Choroid plexus epithelial cell (primary cell): Measurements from ENCODE around the gene MIPEP.
"Not testable (repeated sequence)": the region's sequence is repeated elsewhere in the genome, so short reads cannot be mapped to it uniquely, and the experiment has no call there.

Source experiments
- DNase-seq: peaks from one replicate; pipeline ENCODE4 v3.0.0-alpha.2; 2010; ENCODE audit warnings: low read depth
- H3K4me3 ChIP-seq: 2 replicates; pipeline ENCODE4 v1.5.1; 2011; ENCODE audit warnings: low read depth, mild to moderate bottlenecking, control low read depth, low read length, moderate library complexity
- TF ChIP-seq, protein P1 (sequence below): conservative IDR thresholded peaks from 2 replicates; pipeline ENCODE4 v1.5.1; 2011; ENCODE audit warnings: low read depth, mild to moderate bottlenecking, control low read depth, inconsistent platforms, low read length, moderate library complexity

Gene MIPEP

DNA sequence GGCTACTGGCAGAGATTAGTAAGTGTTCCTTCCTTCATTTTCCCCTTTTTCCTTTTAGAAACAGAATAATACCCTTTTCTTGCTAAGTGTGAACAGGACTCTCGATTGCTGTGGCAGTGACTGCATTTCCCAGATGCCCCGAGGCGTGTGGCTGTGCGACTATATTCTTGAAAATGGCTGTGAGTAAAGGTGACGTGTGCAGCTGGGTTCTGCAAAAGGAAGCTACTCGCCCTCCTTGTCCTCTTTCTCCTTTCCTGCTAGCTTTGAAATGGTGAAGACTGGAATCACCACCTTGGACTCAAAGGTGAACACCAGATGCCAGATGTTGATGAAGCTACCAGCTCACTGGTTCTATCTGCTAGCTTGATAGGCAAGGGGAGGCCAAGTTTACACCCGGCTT lies 121.4 kb downstream of the MIPEP start:
- DNase-seq: no peak

DNA sequence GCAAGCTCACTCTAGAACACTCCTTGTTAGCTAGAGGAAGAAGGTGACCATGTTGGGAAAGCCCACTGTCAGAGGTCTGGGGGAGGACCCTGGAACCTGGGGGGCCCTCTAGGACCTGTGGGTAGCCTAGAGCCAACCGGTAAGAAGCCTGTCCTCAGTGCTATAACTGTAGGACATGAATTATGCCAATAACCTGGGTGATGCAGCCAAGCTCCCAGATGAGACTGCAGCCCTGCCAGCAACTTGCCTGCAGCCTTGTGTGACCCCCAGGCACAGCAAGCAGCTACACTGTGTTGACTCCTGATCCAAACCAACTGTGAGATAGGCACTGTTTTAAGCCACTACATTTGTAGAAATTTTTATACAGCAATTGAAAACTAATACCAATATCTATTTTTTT lies 122.3 kb downstream of the MIPEP start:
- no peak overlapping the region for H3K4me3 ChIP-seq
- TF ChIP-seq, protein P1, sequence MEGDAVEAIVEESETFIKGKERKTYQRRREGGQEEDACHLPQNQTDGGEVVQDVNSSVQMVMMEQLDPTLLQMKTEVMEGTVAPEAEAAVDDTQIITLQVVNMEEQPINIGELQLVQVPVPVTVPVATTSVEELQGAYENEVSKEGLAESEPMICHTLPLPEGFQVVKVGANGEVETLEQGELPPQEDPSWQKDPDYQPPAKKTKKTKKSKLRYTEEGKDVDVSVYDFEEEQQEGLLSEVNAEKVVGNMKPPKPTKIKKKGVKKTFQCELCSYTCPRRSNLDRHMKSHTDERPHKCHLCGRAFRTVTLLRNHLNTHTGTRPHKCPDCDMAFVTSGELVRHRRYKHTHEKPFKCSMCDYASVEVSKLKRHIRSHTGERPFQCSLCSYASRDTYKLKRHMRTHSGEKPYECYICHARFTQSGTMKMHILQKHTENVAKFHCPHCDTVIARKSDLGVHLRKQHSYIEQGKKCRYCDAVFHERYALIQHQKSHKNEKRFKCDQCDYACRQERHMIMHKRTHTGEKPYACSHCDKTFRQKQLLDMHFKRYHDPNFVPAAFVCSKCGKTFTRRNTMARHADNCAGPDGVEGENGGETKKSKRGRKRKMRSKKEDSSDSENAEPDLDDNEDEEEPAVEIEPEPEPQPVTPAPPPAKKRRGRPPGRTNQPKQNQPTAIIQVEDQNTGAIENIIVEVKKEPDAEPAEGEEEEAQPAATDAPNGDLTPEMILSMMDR: no peak
- no peak for DNase-seq

More for the DNA sequence above, 121.4 kb downstream of the MIPEP start:
- TF ChIP-seq, protein P1: no peak
- H3K4me3 ChIP-seq: no peak overlapping the region

DNA sequence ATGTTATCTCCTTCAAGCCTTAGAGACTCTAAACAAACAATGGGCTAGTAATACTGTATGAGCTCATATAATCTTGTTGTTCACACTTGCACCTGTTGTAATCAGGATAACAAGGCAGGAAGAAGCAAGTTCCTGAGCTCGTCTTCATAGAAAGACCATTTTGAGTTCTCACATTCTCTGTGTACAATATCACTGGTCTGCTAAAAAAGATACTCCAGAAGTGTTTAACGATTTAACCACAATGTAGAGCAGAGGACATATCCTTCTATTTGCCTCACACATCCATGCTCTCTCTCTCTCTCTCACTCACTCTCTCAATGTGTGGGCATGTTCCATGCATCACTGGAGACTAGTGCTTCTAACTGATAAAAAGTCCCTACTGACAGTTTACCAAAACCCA lies 122.9 kb downstream of the MIPEP start:
- TF ChIP-seq, protein P1: no peak
- H3K4me3 ChIP-seq: no peak overlapping the region
- DNase-seq: no peak

DNA sequence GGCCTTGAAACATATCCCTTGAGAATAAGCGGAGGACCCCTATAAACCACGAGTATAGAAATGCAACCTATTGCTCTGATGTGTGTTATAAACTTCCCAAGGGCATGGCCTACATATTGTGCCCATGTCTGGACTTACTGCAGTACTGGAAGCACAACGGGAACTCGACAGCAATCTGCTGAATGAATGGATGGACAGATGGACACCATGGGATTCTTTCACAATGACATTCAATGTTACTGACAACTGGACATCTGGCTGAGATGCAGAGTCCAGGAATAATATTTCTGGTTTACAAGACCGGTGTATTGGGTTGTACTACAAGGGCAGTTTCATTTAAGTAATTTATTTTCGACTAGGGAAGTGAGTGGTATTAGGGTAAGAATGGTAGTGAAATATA lies 123.7 kb downstream of the MIPEP start:
- TF ChIP-seq, protein P1: no peak
- H3K4me3 ChIP-seq: no peak overlapping the region
- no peak for DNase-seq

DNA sequence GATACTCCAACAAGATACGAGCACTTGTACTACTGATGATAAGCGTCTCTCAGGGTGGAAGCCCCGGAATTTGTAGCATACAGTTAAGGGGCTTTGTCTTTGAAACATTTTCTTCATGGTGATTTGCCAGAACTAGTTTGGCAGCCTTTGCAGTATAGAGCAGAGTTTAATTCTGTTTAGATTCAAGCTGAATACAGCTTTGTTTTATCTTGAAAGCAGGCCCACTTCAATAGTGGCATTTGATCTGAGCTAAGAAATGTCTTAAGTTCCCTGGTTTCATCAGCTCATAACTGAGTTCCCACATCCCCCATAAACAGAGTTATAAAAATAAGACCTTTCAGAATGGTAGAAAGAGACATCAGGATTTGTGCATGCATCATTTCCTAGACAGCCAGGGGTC lies 125.9 kb downstream of the MIPEP start:
- DNase-seq: no peak
- H3K4me3 ChIP-seq: no peak overlapping the region
- TF ChIP-seq, protein P1: no peak

DNA sequence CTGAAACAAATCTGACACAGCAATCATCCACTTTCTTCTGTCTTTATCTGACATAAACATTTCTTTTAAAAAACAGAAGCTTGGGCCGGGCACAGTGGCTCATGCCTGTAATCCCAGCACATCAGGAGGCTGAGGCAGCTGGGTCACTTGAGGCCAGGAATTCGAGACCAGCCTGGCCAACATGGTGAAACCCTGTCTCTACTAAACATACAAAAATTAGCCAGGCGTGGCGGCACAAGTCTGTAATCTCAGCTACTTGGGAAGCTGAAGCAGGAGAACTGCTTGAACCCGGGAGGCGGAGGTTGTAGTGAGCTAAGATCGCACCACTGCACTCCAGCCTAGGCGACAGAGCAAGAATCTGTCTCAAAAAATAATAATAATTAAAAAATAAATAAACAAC lies 127.4 kb downstream of the MIPEP start:
- not testable (repeated sequence) for DNase-seq, H3K4me3 ChIP-seq

DNA sequence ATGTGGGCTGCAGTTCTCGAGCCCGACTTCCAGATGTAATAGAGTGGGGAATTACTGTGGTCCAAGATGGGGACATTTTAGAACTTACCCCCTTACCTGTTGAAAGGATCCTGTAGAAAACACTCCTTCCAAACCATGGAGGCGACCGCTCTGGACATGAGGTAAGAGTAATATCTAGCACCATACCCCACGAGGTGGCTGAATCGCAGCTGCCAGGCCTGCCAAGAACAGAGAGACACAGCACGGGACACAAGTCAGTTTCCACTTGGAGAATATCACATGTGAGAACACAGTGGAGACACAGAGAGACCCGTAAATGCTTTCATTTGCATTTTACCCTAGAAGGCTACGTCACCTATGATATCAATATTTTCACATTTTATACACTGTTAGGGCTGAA lies 129.2 kb downstream of the MIPEP start:
- TF ChIP-seq, protein P1: no peak
- H3K4me3 ChIP-seq: no peak overlapping the region
- no peak for DNase-seq
